ENCODE data around the gene SPTBN2. TPM values are rescaled to one million over a fixed set of nuclear protein-coding genes. Genes with fewer than 3 reads are reported as not detected.

SPTBN2 gene
- polyA plus RNA-seq, 3 donors, result 51.2 to 65.8 (median 52.4) TPM

- no peak for DNase-seq (ENCODE audit: low read depth in 3 of 3, low spot score in 2 of 3)
Measured at GRCh38 chr11:66705587-66706335, 23.3 kb downstream of the SPTBN2 start.

- DNase-seq (ENCODE audit: low read depth in 3 of 3, low spot score in 2 of 3), result no peak
Measured at GRCh38 chr11:66704659-66705360, 24.2 kb downstream of the SPTBN2 start.

GRCh38 chr11:66701432-66702240 lies 27.4 kb downstream of the SPTBN2 start:
- DNase-seq (ENCODE audit: low read depth in 3 of 3, low spot score in 2 of 3), result no peak

- DNase-seq (ENCODE audit: low read depth in 3 of 3, low spot score in 2 of 3), result no peak
Measured at GRCh38 chr11:66700742-66701141, 28.3 kb downstream of the SPTBN2 start.

- no peak for DNase-seq (ENCODE audit: low read depth in 3 of 3, low spot score in 2 of 3)
Measured at GRCh38 chr11:66700337-66700736, 28.7 kb downstream of the SPTBN2 start.

GRCh38 chr11:66698491-66698890 lies 30.5 kb downstream of the SPTBN2 start:
- no peak for DNase-seq (ENCODE audit: low read depth in 3 of 3, low spot score in 2 of 3)

- DNase-seq (ENCODE audit: low read depth in 3 of 3, low spot score in 2 of 3), result no peak
Measured at GRCh38 chr11:66697988-66698387, 31.0 kb downstream of the SPTBN2 start.

- no peak for DNase-seq (ENCODE audit: low read depth in 3 of 3, low spot score in 2 of 3)
Measured at GRCh38 chr11:66696146-66696545, 32.9 kb downstream of the SPTBN2 start.

- peak; percentile 66 to 80 (median 73) for DNase-seq (ENCODE audit: low read depth in 3 of 3, low spot score in 2 of 3)
Measured at GRCh38 chr11:66694732-66695207, 34.2 kb downstream of the SPTBN2 start.

GRCh38 chr11:66694056-66694410 lies 35.0 kb downstream of the SPTBN2 start:
- DNase-seq (ENCODE audit: low read depth in 3 of 3, low spot score in 2 of 3), result no peak

GRCh38 chr11:66693356-66694055 lies 35.5 kb downstream of the SPTBN2 start:
- DNase-seq (ENCODE audit: low read depth in 3 of 3, low spot score in 2 of 3), result no peak

GRCh38 chr11:66692871-66693331 lies 36.1 kb downstream of the SPTBN2 start:
- DNase-seq (ENCODE audit: low read depth in 3 of 3, low spot score in 2 of 3), result no peak

GRCh38 chr11:66692446-66692845 lies 36.6 kb downstream of the SPTBN2 start:
- no peak for DNase-seq (ENCODE audit: low read depth in 3 of 3, low spot score in 2 of 3)

- no peak for DNase-seq (ENCODE audit: low read depth in 3 of 3, low spot score in 2 of 3)
Measured at GRCh38 chr11:66691311-66691980, 37.6 kb downstream of the SPTBN2 start.

GRCh38 chr11:66689661-66690590 lies 39.1 kb downstream of the SPTBN2 start:
- no peak for DNase-seq (ENCODE audit: low read depth in 3 of 3, low spot score in 2 of 3)

- no peak for DNase-seq (ENCODE audit: low read depth in 3 of 3, low spot score in 2 of 3)
Measured at GRCh38 chr11:66688561-66689534, 40.2 kb downstream of the SPTBN2 start.

GRCh38 chr11:66687831-66688281 lies 41.2 kb downstream of the SPTBN2 start:
- DNase-seq (ENCODE audit: low read depth in 3 of 3, low spot score in 2 of 3), result no peak
